Fibroblast of villous mesenchyme (primary cell): ENCODE data around the gene SCAF8. TPM values are rescaled to one million over a fixed set of nuclear protein-coding genes. Genes with fewer than 3 reads are reported as not detected.
A peak's percentile ranks its signal among the peaks of the same experiment; 100 is the strongest.
"Not testable (repeated sequence)": the region's sequence is repeated elsewhere in the genome, so short reads cannot be mapped to it uniquely, and the experiment has no call there.

Experiments used
- DNase-seq: peaks from one replicate; pipeline ENCODE4 v3.0.0-alpha.2; 2010; ENCODE audit warnings: low read depth
- H3K4me3 ChIP-seq: 2 replicates; pipeline ENCODE4 v1.5.1; 2011; ENCODE audit warnings: low read depth, mild to moderate bottlenecking, low read length
- CTCF ChIP-seq: IDR thresholded peaks from 2 replicates; pipeline ENCODE4 v1.5.1; 2012; ENCODE audit warnings: low read depth, mild to moderate bottlenecking, low read length; ENCODE audit not compliant: insufficient read depth
- total RNA-seq: library from RNA; depleted of rRNA; stranded (reverse); fragments of >200 nt; gene quantifications from 2 replicates; pipeline ENCODE4 v1.2.3, GENCODE V29; 2012

SCAF8 gene
- total RNA-seq, 1 donor = 39.7 TPM

- H3K4me3 ChIP-seq = no peak overlapping the region
- TF ChIP-seq CTCF = no peak
- DNase-seq = no peak
These were observed 24.9 kb downstream of the SCAF8 start for GRCh38 chr6:154758125-154758524.

- TF ChIP-seq CTCF = no peak
- no peak overlapping the region for H3K4me3 ChIP-seq
- peak; percentile 57 for DNase-seq
These were observed 30.4 kb downstream of the SCAF8 start for GRCh38 chr6:154763650-154764049.

- TF ChIP-seq CTCF = no peak
- DNase-seq = no peak
- no peak overlapping the region for H3K4me3 ChIP-seq
These were observed 32.1 kb downstream of the SCAF8 start for GRCh38 chr6:154765273-154765672.

- no peak overlapping the region for H3K4me3 ChIP-seq
- TF ChIP-seq CTCF = no peak
- DNase-seq = no peak
These were observed 33.1 kb downstream of the SCAF8 start for GRCh38 chr6:154766288-154766687.

- TF ChIP-seq CTCF = no peak
- DNase-seq = no peak
- no peak overlapping the region for H3K4me3 ChIP-seq
These were observed 33.9 kb downstream of the SCAF8 start for GRCh38 chr6:154767003-154767723.

- DNase-seq = peak; percentile 55
- no peak for TF ChIP-seq CTCF
- H3K4me3 ChIP-seq = no peak overlapping the region
These were observed 35.1 kb downstream of the SCAF8 start for GRCh38 chr6:154768280-154768679.

- no peak for TF ChIP-seq CTCF
- DNase-seq = no peak
- H3K4me3 ChIP-seq = no peak overlapping the region
These were observed 40.4 kb downstream of the SCAF8 start for GRCh38 chr6:154773610-154774089.

GRCh38 chr6:154779157-154779556, 45.9 kb downstream of the SCAF8 start:
- not testable (repeated sequence) for H3K4me3 ChIP-seq, DNase-seq
